ENCODE data around the gene FBXW10B.
"Not testable (repeated sequence)": the region's sequence is repeated elsewhere in the genome, so short reads cannot be mapped to it uniquely, and the experiment has no call there.

The FBXW10B gene

GRCh38 chr17:15658296-15658695 lies 38.8 kb upstream of the FBXW10B start:
- Histone ChIP-seq H3K27me3 (ENCODE audit: low read length) (no peaks in the 10 kb centered on the region), H3K4me3 (ENCODE audit: insufficient read depth, low read length, poor library complexity, severe bottlenecking) (no peak overlapping the region), H3K9me3 (ENCODE audit: insufficient read depth, low read length) (no peaks in the 10 kb centered on the region), H3K9ac (ENCODE audit: low read length) (no peak overlapping the region), H3K36me3 (ENCODE audit: low read length) (no peaks in the 10 kb centered on the region), H4K20me1 (ENCODE audit: low read depth, low read length) (no peaks in the 10 kb centered on the region), H3K79me2 (ENCODE audit: insufficient read depth, low read length) (no peaks in the 10 kb centered on the region), H2AFZ (ENCODE audit: low read depth, low read length, severe bottlenecking) (no peak overlapping the region), H3K27ac (ENCODE audit: low read depth, low read length) (no peak overlapping the region), H3K9me2 (replicated peaks; ENCODE audit: insufficient read depth, low read length) (no peaks in the 10 kb centered on the region), H3F3A (ENCODE audit: insufficient read depth) (no peaks in the 10 kb centered on the region), H3K4me2 (ENCODE audit: low read depth, low read length, poor library complexity, severe bottlenecking) (no peak overlapping the region)
- no peak for TF ChIP-seq CTCF (IDR thresholded peaks at IDR 0.05; ENCODE audit: insufficient read depth, low read length, poor library complexity, severe bottlenecking)
- no peak for TF ChIP-seq EZH2phosphoT487 (conservative IDR thresholded peaks at IDR 0.05; ENCODE audit: low read length)

GRCh38 chr17:15657868-15658267 lies 38.4 kb upstream of the FBXW10B start:
- Histone ChIP-seq H3K27me3 (ENCODE audit: low read length) (no peaks in the 10 kb centered on the region), H3K4me2 (ENCODE audit: low read depth, low read length, poor library complexity, severe bottlenecking) (no peak overlapping the region), H3K36me3 (ENCODE audit: low read length) (no peaks in the 10 kb centered on the region), H3K9me3 (ENCODE audit: insufficient read depth, low read length) (no peaks in the 10 kb centered on the region), H3K27ac (ENCODE audit: low read depth, low read length) (no peak overlapping the region), H3K9ac (ENCODE audit: low read length) (no peak overlapping the region), H2AFZ (ENCODE audit: low read depth, low read length, severe bottlenecking) (no peak overlapping the region), H3K79me2 (ENCODE audit: insufficient read depth, low read length) (no peaks in the 10 kb centered on the region), H3K9me2 (replicated peaks; ENCODE audit: insufficient read depth, low read length) (no peaks in the 10 kb centered on the region), H3F3A (ENCODE audit: insufficient read depth) (no peaks in the 10 kb centered on the region), H3K4me3 (ENCODE audit: insufficient read depth, low read length, poor library complexity, severe bottlenecking) (no peak overlapping the region), H4K20me1 (ENCODE audit: low read depth, low read length) (no peaks in the 10 kb centered on the region)
- TF ChIP-seq EZH2phosphoT487 (conservative IDR thresholded peaks at IDR 0.05; ENCODE audit: low read length) (no peak), CTCF (IDR thresholded peaks at IDR 0.05; ENCODE audit: insufficient read depth, low read length, poor library complexity, severe bottlenecking) (no peak)

- H3K9me3 ChIP-seq (ENCODE audit: insufficient read depth, low read length), result no peaks in the 10 kb centered on the region
- H4K20me1 ChIP-seq (ENCODE audit: low read depth, low read length), result no peaks in the 10 kb centered on the region
- no peaks in the 10 kb centered on the region for H3F3A ChIP-seq (ENCODE audit: insufficient read depth)
- no peak overlapping the region for H2AFZ ChIP-seq (ENCODE audit: low read depth, low read length, severe bottlenecking)
- no peak for TF ChIP-seq CTCF (IDR thresholded peaks at IDR 0.05; ENCODE audit: insufficient read depth, low read length, poor library complexity, severe bottlenecking)
- TF ChIP-seq EZH2phosphoT487 (conservative IDR thresholded peaks at IDR 0.05; ENCODE audit: low read length), result no peak
- no peaks in the 10 kb centered on the region for H3K79me2 ChIP-seq (ENCODE audit: insufficient read depth, low read length)
- no peaks in the 10 kb centered on the region for H3K9me2 ChIP-seq (replicated peaks; ENCODE audit: insufficient read depth, low read length)
- no peak overlapping the region for H3K4me2 ChIP-seq (ENCODE audit: low read depth, low read length, poor library complexity, severe bottlenecking)
- H3K36me3 ChIP-seq (ENCODE audit: low read length), result no peaks in the 10 kb centered on the region
- H3K9ac ChIP-seq (ENCODE audit: low read length), result no peak overlapping the region
- H3K27ac ChIP-seq (ENCODE audit: low read depth, low read length), result no peak overlapping the region
- H3K27me3 ChIP-seq (ENCODE audit: low read length), result no peaks in the 10 kb centered on the region
- no peak overlapping the region for H3K4me3 ChIP-seq (ENCODE audit: insufficient read depth, low read length, poor library complexity, severe bottlenecking)
These were observed 35.5 kb upstream of the FBXW10B start for GRCh38 chr17:15654886-15655561.

- not testable (repeated sequence) for H3K27me3 ChIP-seq (ENCODE audit: low read length); H2AFZ ChIP-seq (ENCODE audit: low read depth, low read length, severe bottlenecking)
These were observed 34.9 kb upstream of the FBXW10B start for GRCh38 chr17:15654401-15654800.

More at GRCh38 chr17:15654401-15654800, 34.9 kb upstream of the FBXW10B start:
- not testable (repeated sequence) for H3K9me3 ChIP-seq (ENCODE audit: insufficient read depth, low read length); H3K4me3 ChIP-seq (ENCODE audit: insufficient read depth, low read length, poor library complexity, severe bottlenecking); H3F3A ChIP-seq (ENCODE audit: insufficient read depth); H3K9me2 ChIP-seq (replicated peaks; ENCODE audit: insufficient read depth, low read length); H3K36me3 ChIP-seq (ENCODE audit: low read length); H3K4me2 ChIP-seq (ENCODE audit: low read depth, low read length, poor library complexity, severe bottlenecking); H3K79me2 ChIP-seq (ENCODE audit: insufficient read depth, low read length); H3K27ac ChIP-seq (ENCODE audit: low read depth, low read length); H3K9ac ChIP-seq (ENCODE audit: low read length); H4K20me1 ChIP-seq (ENCODE audit: low read depth, low read length)

All from SU-DHL-6 (cell line).